ENCODE measurements around the gene ADGRA1.

ADGRA1 gene

GRCh38 chr10:133151543-133151972 is 63.8 kb downstream of the ADGRA1 start:
- TF ChIP-seq CTCF (conservative IDR thresholded peaks at IDR 0.05; ENCODE audit: control insufficient read depth, insufficient read depth, low read depth, low read length): no peak
- no peak overlapping the region for H3K4me3 ChIP-seq (ENCODE audit: control insufficient read depth, low read depth, low read length)
- no peak for DNase-seq (ENCODE audit: low read depth)

GRCh38 chr10:133154411-133154810 is 66.7 kb downstream of the ADGRA1 start:
- no peak for DNase-seq (ENCODE audit: low read depth)
- H3K4me3 ChIP-seq (ENCODE audit: control insufficient read depth, low read depth, low read length): no peak overlapping the region
- TF ChIP-seq CTCF (conservative IDR thresholded peaks at IDR 0.05; ENCODE audit: control insufficient read depth, insufficient read depth, low read depth, low read length): no peak

GRCh38 chr10:133154996-133155778 is 67.5 kb downstream of the ADGRA1 start:
- no peak for TF ChIP-seq CTCF (conservative IDR thresholded peaks at IDR 0.05; ENCODE audit: control insufficient read depth, insufficient read depth, low read depth, low read length)

GRCh38 chr10:133156674-133157579 is 69.2 kb downstream of the ADGRA1 start:
- no peak overlapping the region for H3K4me3 ChIP-seq (ENCODE audit: control insufficient read depth, low read depth, low read length)
- no peak for TF ChIP-seq CTCF (conservative IDR thresholded peaks at IDR 0.05; ENCODE audit: control insufficient read depth, insufficient read depth, low read depth, low read length)
- no peak for DNase-seq (ENCODE audit: low read depth)

More at GRCh38 chr10:133154996-133155778, 67.5 kb downstream of the ADGRA1 start:
- no peak overlapping the region for H3K4me3 ChIP-seq (ENCODE audit: control insufficient read depth, low read depth, low read length)
- DNase-seq (ENCODE audit: low read depth): no peak

GRCh38 chr10:133157662-133158436 is 70.1 kb downstream of the ADGRA1 start:
- no peak for TF ChIP-seq CTCF (conservative IDR thresholded peaks at IDR 0.05; ENCODE audit: control insufficient read depth, insufficient read depth, low read depth, low read length)
- no peak overlapping the region for H3K4me3 ChIP-seq (ENCODE audit: control insufficient read depth, low read depth, low read length)
- no peak for DNase-seq (ENCODE audit: low read depth)

GRCh38 chr10:133158437-133158755 is 70.7 kb downstream of the ADGRA1 start:
- no peak for TF ChIP-seq CTCF (conservative IDR thresholded peaks at IDR 0.05; ENCODE audit: control insufficient read depth, insufficient read depth, low read depth, low read length)
- no peak for DNase-seq (ENCODE audit: low read depth)
- H3K4me3 ChIP-seq (ENCODE audit: control insufficient read depth, low read depth, low read length): no peak overlapping the region
